Type B pancreatic cell (in vitro differentiated cells): Measurements from ENCODE around the gene ARHGAP40. TPM values are rescaled to one million over a fixed set of nuclear protein-coding genes. Genes with fewer than 3 reads are reported as not detected.

Experiments
- DNase-seq: peaks from one replicate; pipeline ENCODE4 v3.0.0; 2021; ENCODE audit warnings: mixed read lengths; ENCODE audit not compliant: unreplicated experiment; ENCODE audit errors: extremely low spot score
- H3K27ac Mint-ChIP-seq: 2 replicates; pipeline ENCODE4 v1.8.0; 2021; ENCODE audit warnings: mild to moderate bottlenecking, mixed read lengths
- H3K27me3 Mint-ChIP-seq: 2 replicates; pipeline ENCODE4 v1.8.0; 2021; ENCODE audit warnings: mixed read lengths
- H3K36me3 Mint-ChIP-seq: 2 replicates; pipeline ENCODE4 v1.8.0; 2021; ENCODE audit warnings: mixed read lengths
- H3K4me1 Mint-ChIP-seq: one replicate; pipeline ENCODE4 v1.8.0; 2021; ENCODE audit warnings: mixed read lengths; ENCODE audit not compliant: unreplicated experiment
- H3K4me3 Mint-ChIP-seq: 2 replicates; pipeline ENCODE4 v1.8.0; 2021; ENCODE audit warnings: mild to moderate bottlenecking, mixed read lengths
- H3K9me3 Mint-ChIP-seq: 2 replicates; pipeline ENCODE4 v1.8.0; 2021; ENCODE audit warnings: mixed read lengths
- total RNA-seq: library from RNA; stranded (reverse); gene quantifications from 2 replicates; pipeline ENCODE4 v1.2.1, GENCODE V29; 2021; ENCODE audit warnings: low replicate concordance
- TF ChIP-seq, protein P1 (sequence below): fragments of 200-600 bp; sonication (generic); conservative IDR thresholded peaks from 2 replicates; pipeline ENCODE4 v1.5.0; 2021; ENCODE audit warnings: antibody characterized with exemption, mild to moderate bottlenecking

Gene ARHGAP40
- total RNA-seq, 1 donor from 2014 or later: 1.7 TPM

GRCh38 chr20:38665094-38665493, 63.5 kb downstream of the ARHGAP40 start:
- peaks cover 58% of the 10 kb centered on the region for H3K27me3 Mint-ChIP-seq
- no peaks in the 10 kb centered on the region for H3K36me3 Mint-ChIP-seq
- TF ChIP-seq, protein P1, sequence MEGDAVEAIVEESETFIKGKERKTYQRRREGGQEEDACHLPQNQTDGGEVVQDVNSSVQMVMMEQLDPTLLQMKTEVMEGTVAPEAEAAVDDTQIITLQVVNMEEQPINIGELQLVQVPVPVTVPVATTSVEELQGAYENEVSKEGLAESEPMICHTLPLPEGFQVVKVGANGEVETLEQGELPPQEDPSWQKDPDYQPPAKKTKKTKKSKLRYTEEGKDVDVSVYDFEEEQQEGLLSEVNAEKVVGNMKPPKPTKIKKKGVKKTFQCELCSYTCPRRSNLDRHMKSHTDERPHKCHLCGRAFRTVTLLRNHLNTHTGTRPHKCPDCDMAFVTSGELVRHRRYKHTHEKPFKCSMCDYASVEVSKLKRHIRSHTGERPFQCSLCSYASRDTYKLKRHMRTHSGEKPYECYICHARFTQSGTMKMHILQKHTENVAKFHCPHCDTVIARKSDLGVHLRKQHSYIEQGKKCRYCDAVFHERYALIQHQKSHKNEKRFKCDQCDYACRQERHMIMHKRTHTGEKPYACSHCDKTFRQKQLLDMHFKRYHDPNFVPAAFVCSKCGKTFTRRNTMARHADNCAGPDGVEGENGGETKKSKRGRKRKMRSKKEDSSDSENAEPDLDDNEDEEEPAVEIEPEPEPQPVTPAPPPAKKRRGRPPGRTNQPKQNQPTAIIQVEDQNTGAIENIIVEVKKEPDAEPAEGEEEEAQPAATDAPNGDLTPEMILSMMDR: no peak
- no peak overlapping the region for H3K27ac Mint-ChIP-seq
- H3K4me1 Mint-ChIP-seq: peaks cover 6% of the 10 kb centered on the region
- H3K9me3 Mint-ChIP-seq: no peaks in the 10 kb centered on the region
- DNase-seq: no peak
- H3K4me3 Mint-ChIP-seq: no peak overlapping the region

DNA sequence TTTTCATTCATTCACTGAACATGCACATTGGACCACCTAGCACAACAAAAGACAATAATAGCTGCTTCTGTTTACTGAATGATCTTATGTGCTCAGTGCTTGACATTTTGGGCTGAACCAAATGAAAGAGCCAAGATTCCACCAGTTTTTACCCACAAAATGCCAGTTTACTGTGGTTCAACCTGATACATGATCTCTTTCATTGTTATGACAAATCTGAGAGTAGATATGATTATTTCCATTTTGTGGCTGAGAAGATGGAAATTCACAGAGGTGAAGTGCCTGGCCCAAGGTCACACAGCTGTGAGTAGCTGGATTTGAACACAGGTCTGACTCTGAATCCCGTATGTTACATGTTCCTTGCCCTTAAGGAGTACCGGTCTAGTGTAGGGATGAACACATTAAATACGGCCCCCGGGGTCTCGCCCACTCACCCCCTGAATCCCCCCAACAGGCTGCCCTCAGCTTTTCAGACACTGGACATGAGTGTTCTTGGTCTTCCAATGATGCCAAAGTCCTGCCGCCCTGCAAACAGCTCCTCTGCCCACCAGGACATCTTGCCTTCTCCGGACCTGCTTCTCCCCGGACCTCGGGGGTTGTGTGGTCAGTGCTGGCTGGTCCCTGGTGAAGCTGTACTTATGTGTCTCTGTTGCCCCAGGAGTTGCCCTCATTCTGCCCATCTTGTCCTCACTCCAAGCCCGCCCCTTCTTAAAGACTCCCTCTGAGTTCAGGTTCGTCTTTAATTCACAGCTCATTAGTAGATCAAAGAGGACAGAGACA, 64.1 kb downstream of the ARHGAP40 start:
- Mint-ChIP-seq H3K27me3 (peaks cover 56% of the 10 kb centered on the region), H3K36me3 (no peaks in the 10 kb centered on the region), H3K4me3 (no peak overlapping the region), H3K4me1 (peaks cover 6% of the 10 kb centered on the region), H3K9me3 (no peaks in the 10 kb centered on the region), H3K27ac (no peak overlapping the region)
- TF ChIP-seq, protein P1: no peak
- DNase-seq: no peak

- TF ChIP-seq, protein P1: no peak
- DNase-seq: no peak
- Mint-ChIP-seq H3K9me3 (no peaks in the 10 kb centered on the region), H3K27me3 (peaks cover 62% of the 10 kb centered on the region), H3K4me1 (peaks cover 6% of the 10 kb centered on the region), H3K36me3 (no peaks in the 10 kb centered on the region), H3K27ac (no peak overlapping the region), H3K4me3 (no peak overlapping the region)
Observed at GRCh38 chr20:38667417-38667956, 65.9 kb downstream of the ARHGAP40 start.

DNA sequence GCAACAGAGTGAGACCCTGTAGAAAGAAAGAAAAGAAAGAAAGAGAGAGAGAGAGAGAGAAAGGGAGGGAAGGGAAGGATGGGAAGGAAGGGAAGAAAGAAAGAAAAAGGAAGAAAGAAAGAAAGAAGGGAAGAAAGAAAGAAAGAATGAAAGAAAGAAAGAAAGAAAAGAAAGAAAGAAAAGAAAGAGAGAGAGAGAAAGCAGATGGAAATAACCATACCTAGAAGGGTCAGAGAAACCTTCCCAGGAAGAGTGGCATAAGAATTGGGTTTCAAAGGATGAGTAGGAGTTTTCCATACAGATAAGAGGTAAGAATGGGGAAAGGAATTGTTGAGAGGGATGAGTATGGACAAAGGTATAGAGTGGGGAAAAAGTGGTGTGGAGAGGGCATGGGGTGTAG, 68.1 kb downstream of the ARHGAP40 start:
- H3K27me3 Mint-ChIP-seq: peaks cover 74% of the 10 kb centered on the region
- H3K27ac Mint-ChIP-seq: no peak overlapping the region
- H3K4me3 Mint-ChIP-seq: no peak overlapping the region
- H3K4me1 Mint-ChIP-seq: peaks cover 10% of the 10 kb centered on the region
- no peak for DNase-seq
- no peaks in the 10 kb centered on the region for H3K36me3 Mint-ChIP-seq
- TF ChIP-seq, protein P1: no peak
- H3K9me3 Mint-ChIP-seq: no peaks in the 10 kb centered on the region

GRCh38 chr20:38670786-38671185, 69.2 kb downstream of the ARHGAP40 start:
- Mint-ChIP-seq H3K4me3 (no peak overlapping the region), H3K9me3 (no peaks in the 10 kb centered on the region), H3K36me3 (no peaks in the 10 kb centered on the region), H3K27me3 (peaks cover 74% of the 10 kb centered on the region), H3K4me1 (peaks cover 9% of the 10 kb centered on the region), H3K27ac (no peak overlapping the region)
- TF ChIP-seq, protein P1: no peak
- no peak for DNase-seq
